HepG2 (cell line): ENCODE results near the gene SLC4A11. TPM values are rescaled to one million over a fixed set of nuclear protein-coding genes. Genes with fewer than 3 reads are reported as not detected.

ENCODE experiments used
- CC2D1A ChIP-seq: sonication (generic); formaldehyde crosslinking; IDR thresholded peaks from 2 replicates; pipeline ENCODE4 v1.8.1; 2023; ENCODE audit warnings: mild to moderate bottlenecking, missing genetic modification reagents
- CREM ChIP-seq, 2 experiments: sonication (generic) in 1 of 2; formaldehyde crosslinking in 1 of 2; IDR thresholded peaks; 2 replicates each; pipeline versions ENCODE4 v1.4.0 to v1.6.1; 2016 to 2020; ENCODE audit warnings: antibody characterized with exemption in 1 of 2, mild to moderate bottlenecking in 1 of 2, missing genetic modification reagents in 1 of 2
- EZH2 ChIP-seq: conservative IDR thresholded peaks from 2 replicates; pipeline ENCODE4 v1.6.1; 2012; ENCODE audit warnings: mild to moderate bottlenecking, low read depth, low read length, moderate library complexity
- FOSL1 ChIP-seq: sonication (generic); formaldehyde crosslinking; IDR thresholded peaks from 2 replicates; pipeline ENCODE4 v1.9.0; 2021; ENCODE audit warnings: missing genetic modification reagents, borderline replicate concordance
- FOXK1 ChIP-seq: sonication (generic); formaldehyde crosslinking; IDR thresholded peaks from 2 replicates; pipeline ENCODE4 v1.4.0; 2020; ENCODE audit warnings: low read depth, missing genetic modification reagents, borderline replicate concordance
- GATAD2A ChIP-seq: IDR thresholded peaks from 2 replicates; pipeline ENCODE4 v1.6.1; 2016
- GPN1 ChIP-seq: sonication (generic); formaldehyde crosslinking; IDR thresholded peaks from 2 replicates; pipeline ENCODE4 v1.5.1; 2020; ENCODE audit warnings: missing genetic modification reagents, borderline replicate concordance
- HDAC2 ChIP-seq: sonication (generic); formaldehyde crosslinking; IDR thresholded peaks from 2 replicates; pipeline ENCODE4 v1.4.0; 2020; ENCODE audit warnings: missing genetic modification reagents
- HNRNPK ChIP-seq: fragments of 200-400 bp; formaldehyde crosslinking; IDR thresholded peaks from 2 replicates; pipeline ENCODE4 v1.6.1; 2018; ENCODE audit warnings: low read length, low read depth, moderate library complexity, mild to moderate bottlenecking; ENCODE audit not compliant: poor library complexity, severe bottlenecking
- KDM2A ChIP-seq: sonication (generic); formaldehyde crosslinking; IDR thresholded peaks from 2 replicates; pipeline ENCODE4 v1.4.0; 2020; ENCODE audit warnings: low read depth, missing genetic modification reagents, borderline replicate concordance
- KLF11 ChIP-seq: IDR thresholded peaks from 2 replicates; pipeline ENCODE4 v1.6.1; 2016; ENCODE audit warnings: missing compliant biosample characterization
- KMT2A ChIP-seq: sonication (generic); formaldehyde crosslinking; IDR thresholded peaks from 2 replicates; pipeline ENCODE4 v1.4.0; 2020; ENCODE audit warnings: missing genetic modification reagents
- KMT2B ChIP-seq: IDR thresholded peaks from 2 replicates; pipeline ENCODE4 v1.6.1; 2016; ENCODE audit warnings: missing genetic modification reagents, missing compliant biosample characterization
- MATR3 ChIP-seq: sonication (generic); formaldehyde crosslinking; IDR thresholded peaks from 2 replicates; pipeline ENCODE4 v1.4.0; 2020; ENCODE audit warnings: missing genetic modification reagents
- MAZ ChIP-seq, 2 experiments: sonication (generic) in 1 of 2; formaldehyde crosslinking in 1 of 2; IDR thresholded peaks; 2 replicates each; pipeline versions ENCODE4 v1.5.0 to v1.6.1; 2012 to 2020; ENCODE audit warnings: low read depth in 2 of 2, mild to moderate bottlenecking in 2 of 2, borderline replicate concordance in 1 of 2, improper control_type of control experiment in 1 of 2, low read length in 1 of 2, missing genetic modification reagents in 1 of 2, moderate library complexity in 1 of 2
- MXI1 ChIP-seq: IDR thresholded peaks from 3 replicates; pipeline ENCODE4 v1.6.1; 2012; ENCODE audit warnings: low read depth, low read length, inconsistent platforms, borderline replicate concordance
- RXRA ChIP-seq: sonication (generic); formaldehyde crosslinking; IDR thresholded peaks from 2 replicates; pipeline ENCODE4 v1.5.1; 2020; ENCODE audit warnings: missing genetic modification reagents
- SETDB1 ChIP-seq: sonication (generic); formaldehyde crosslinking; IDR thresholded peaks from 2 replicates; pipeline ENCODE4 v1.5.1; 2020; ENCODE audit warnings: missing genetic modification reagents, mild to moderate bottlenecking, borderline replicate concordance
- SIX1 ChIP-seq: sonication (generic); formaldehyde crosslinking; IDR thresholded peaks from 2 replicates; pipeline ENCODE4 v1.4.0; 2020; ENCODE audit warnings: missing genetic modification reagents, borderline replicate concordance
- SMC3 ChIP-seq: IDR thresholded peaks from 2 replicates; pipeline ENCODE4 v1.6.1; 2011; ENCODE audit warnings: low read length, improper control_type of control experiment
- THAP11 ChIP-seq: IDR thresholded peaks from 2 replicates; pipeline ENCODE4 v1.6.1; 2016; ENCODE audit warnings: missing biosample characterization, missing genetic modification reagents
- ZBTB8A ChIP-seq: sonication (generic); formaldehyde crosslinking; IDR thresholded peaks from 2 replicates; pipeline ENCODE4 v1.4.0; 2020; ENCODE audit warnings: mild to moderate bottlenecking, low read depth, missing genetic modification reagents, borderline replicate concordance
- ZFP37 ChIP-seq: sonication (generic); formaldehyde crosslinking; IDR thresholded peaks from 2 replicates; pipeline ENCODE4 v1.4.0; 2020; ENCODE audit warnings: missing genetic modification reagents, borderline replicate concordance
- ZFX ChIP-seq: sonication (generic); formaldehyde crosslinking; IDR thresholded peaks from 2 replicates; pipeline ENCODE4 v1.4.0; 2020; ENCODE audit warnings: mild to moderate bottlenecking, low read depth, missing genetic modification reagents, moderate library complexity
- ZFY ChIP-seq: sonication (generic); formaldehyde crosslinking; IDR thresholded peaks from 2 replicates; pipeline ENCODE4 v1.4.0; 2020; ENCODE audit warnings: missing genetic modification reagents
- ZNF207 ChIP-seq: fragments of 450-650 bp; IDR thresholded peaks from 2 replicates; pipeline ENCODE4 v1.6.1; 2016; ENCODE audit warnings: antibody characterized with exemption, borderline replicate concordance
- ZNF34 ChIP-seq: sonication (generic); formaldehyde crosslinking; IDR thresholded peaks from 2 replicates; pipeline ENCODE4 v1.4.0; 2020; ENCODE audit warnings: mild to moderate bottlenecking, missing genetic modification reagents, borderline replicate concordance
- ZNF556 ChIP-seq: sonication (generic); formaldehyde crosslinking; IDR thresholded peaks from 2 replicates; pipeline ENCODE4 v1.4.0; 2020; ENCODE audit warnings: mild to moderate bottlenecking, missing genetic modification reagents, borderline replicate concordance
- ZNF562 ChIP-seq: sonication (generic); formaldehyde crosslinking; IDR thresholded peaks from 2 replicates; pipeline ENCODE4 v1.8.0; 2022; ENCODE audit warnings: missing genetic modification reagents, borderline replicate concordance
- polyA plus RNA-seq, 8 experiments: library from polyadenylated mRNA; depleted of rRNA in 3 of 8; stranded (reverse) in 7 of 8; unstranded in 1 of 8; fragments of >200 nt; fragmentation: Illumina TruSeq in 4 of 8; extraction: Trizol in 4 of 8; gene quantifications; 2 replicates each; pipeline versions ENCODE4 v1.2.1 to v1.2.3, GENCODE V29; 2011 to 2016; ENCODE audit warnings: low read depth in 4 of 8, missing spikeins in 1 of 8, mixed read lengths in 1 of 8; ENCODE audit not compliant: insufficient read depth in 1 of 8
- total RNA-seq, 5 experiments: library from RNA; depleted of rRNA; stranded (reverse); fragments of >200 nt; fragmentation: Illumina TruSeq; extraction: Trizol; gene quantifications; 2 replicates each; pipeline ENCODE4 v1.2.3, GENCODE V29; 2016; ENCODE audit warnings: low read depth in 1 of 5
- TF ChIP-seq, protein P1 (sequence below): IDR thresholded peaks from 2 replicates; pipeline ENCODE4 v1.6.1; 2016
- TF ChIP-seq, protein P2 (sequence below), 2 experiments: sonication (generic) in 1 of 2; formaldehyde crosslinking in 1 of 2; IDR thresholded peaks; 2 replicates each; pipeline versions ENCODE4 v1.5.1 to v1.6.1; 2011 to 2020; ENCODE audit warnings: borderline replicate concordance in 1 of 2, low read depth in 1 of 2, low read length in 1 of 2, mild to moderate bottlenecking in 1 of 2, missing genetic modification reagents in 1 of 2, moderate library complexity in 1 of 2

Gene SLC4A11
- total and polyA plus RNA-seq, 2 of the 13 experiments (the other 11 are each of a cell fraction or from before 2014, with no cell fraction given), result 3.9 to 27.0 TPM

- TF ChIP-seq ZBTB8A (CRISPR knock-in tag) (no peak), SETDB1 (no peak), MAZ (IDR thresholded peaks at IDR 0.05; ENCODE audit: borderline replicate concordance, low read depth, low read length) (no peak), MAZ (CRISPR knock-in tag; IDR thresholded peaks at IDR 0.05; ENCODE audit: low read depth) (0 out of 2 replicates have a peak, but pooled peaks have one; percentile 30), KLF11 (no peak), KMT2A (no peak), EZH2 (no peak), HDAC2 (peak; percentile 70; the same call in 1 of the 2 replicates), KMT2B (CRISPR knock-in tag) (no peak; the same call in 1 of the 2 replicates), SIX1 (CRISPR knock-in tag) (no peak), ZNF207 (no peak), MATR3 (no peak), ZNF556 (CRISPR knock-in tag) (peak; percentile 60; the same call in 1 of the 2 replicates), ZNF562 (CRISPR knock-in tag) (no peak), MXI1 (no peak; the same call in 2 of the 3 replicates), CC2D1A (CRISPR knock-in tag) (no peak), CREM (IDR thresholded peaks at IDR 0.05) (no peak), CREM (CRISPR knock-in tag; IDR thresholded peaks at IDR 0.05) (no peak), ZFX (peak; percentile 53; the same call in 1 of the 2 replicates), SMC3 (peak; percentile 99), KDM2A (CRISPR knock-in tag) (peak; percentile 91), ZFP37 (CRISPR knock-in tag) (peak; percentile 40), THAP11 (CRISPR knock-in tag) (peak; percentile 64), GPN1 (CRISPR knock-in tag) (no peak), RXRA (CRISPR knock-in tag) (peak; percentile 70), ZNF34 (CRISPR knock-in tag) (no peak), FOXK1 (CRISPR knock-in tag) (peak; percentile 48; the same call in 1 of the 2 replicates), ZFY (CRISPR knock-in tag) (peak; percentile 38; the same call in 1 of the 2 replicates), HNRNPK (no peak), GATAD2A (peak; percentile 65), FOSL1 (CRISPR knock-in tag) (no peak)
- TF ChIP-seq, protein P1, sequence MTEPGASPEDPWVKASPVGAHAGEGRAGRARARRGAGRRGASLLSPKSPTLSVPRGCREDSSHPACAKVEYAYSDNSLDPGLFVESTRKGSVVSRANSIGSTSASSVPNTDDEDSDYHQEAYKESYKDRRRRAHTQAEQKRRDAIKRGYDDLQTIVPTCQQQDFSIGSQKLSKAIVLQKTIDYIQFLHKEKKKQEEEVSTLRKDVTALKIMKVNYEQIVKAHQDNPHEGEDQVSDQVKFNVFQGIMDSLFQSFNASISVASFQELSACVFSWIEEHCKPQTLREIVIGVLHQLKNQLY (CRISPR knock-in tag), result no peak
- TF ChIP-seq, protein P2, sequence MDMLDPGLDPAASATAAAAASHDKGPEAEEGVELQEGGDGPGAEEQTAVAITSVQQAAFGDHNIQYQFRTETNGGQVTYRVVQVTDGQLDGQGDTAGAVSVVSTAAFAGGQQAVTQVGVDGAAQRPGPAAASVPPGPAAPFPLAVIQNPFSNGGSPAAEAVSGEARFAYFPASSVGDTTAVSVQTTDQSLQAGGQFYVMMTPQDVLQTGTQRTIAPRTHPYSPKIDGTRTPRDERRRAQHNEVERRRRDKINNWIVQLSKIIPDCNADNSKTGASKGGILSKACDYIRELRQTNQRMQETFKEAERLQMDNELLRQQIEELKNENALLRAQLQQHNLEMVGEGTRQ (IDR thresholded peaks at IDR 0.05; ENCODE audit: low read depth, low read length), result no peak
- TF ChIP-seq, protein P2 (CRISPR knock-in tag; IDR thresholded peaks at IDR 0.05; ENCODE audit: borderline replicate concordance), result no peak
These were observed 11.1 kb upstream of the SLC4A11 start (continued) for GRCh38 chr20:3250091-3250504.
